Urothelium cell line (cell line): Measurements from ENCODE around the gene PES1.
"Not testable (repeated sequence)": the region's sequence is repeated elsewhere in the genome, so short reads cannot be mapped to it uniquely, and the experiment has no call there.

Experiments
- DNase-seq: peaks from one replicate; pipeline ENCODE4 v3.0.0; 2011; ENCODE audit warnings: low spot score, mixed read lengths
- FAIRE-seq: peaks from 2 replicates; lab custom pipeline; 2011; peaks lifted over from hg19 to GRCh38; lab: Jason Lieb, UNC

PES1 gene

DNA sequence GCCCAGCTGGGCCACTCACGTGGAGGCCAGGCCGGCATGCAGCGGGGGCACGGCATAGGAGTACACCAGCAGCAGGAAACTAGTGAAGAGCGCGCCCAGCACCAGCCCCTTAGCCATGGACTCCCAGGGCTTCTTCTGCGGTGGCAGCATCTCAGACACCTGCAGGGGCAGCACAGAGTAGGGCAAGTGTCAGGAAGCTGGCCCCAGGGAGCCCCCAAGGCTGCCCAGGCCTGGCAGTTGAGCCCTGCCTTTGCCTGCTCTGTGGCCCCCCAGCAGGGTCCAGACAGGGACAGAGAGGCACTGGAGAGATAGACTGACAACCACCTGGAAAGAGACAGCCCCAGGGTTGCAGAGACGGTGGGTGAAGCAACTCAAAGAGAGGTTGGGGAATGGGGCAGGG lies 34.5 kb downstream of the PES1 start:
- DNase-seq (no peak), FAIRE-seq (no peak)

DNA sequence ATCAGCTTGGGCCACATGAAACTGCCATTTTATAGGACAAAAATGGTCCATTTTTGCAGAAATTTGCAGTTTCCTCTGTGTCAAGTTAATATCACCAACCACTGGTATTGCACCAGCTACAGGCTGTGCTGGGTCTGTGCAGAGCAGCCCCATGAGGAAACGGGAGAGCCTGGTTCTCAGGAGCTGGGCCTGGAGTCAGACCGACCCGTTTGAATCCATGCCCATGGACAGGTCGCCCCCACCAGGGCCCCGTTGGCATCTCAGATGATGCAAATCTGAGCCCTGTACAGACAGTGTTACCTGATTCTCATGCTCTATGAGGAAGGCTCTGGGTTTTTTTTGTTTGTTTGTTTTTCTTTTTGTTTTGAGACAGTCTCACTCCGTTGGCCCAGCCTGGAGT lies 35.3 kb downstream of the PES1 start:
- FAIRE-seq (no peak), DNase-seq (no peak)

DNA sequence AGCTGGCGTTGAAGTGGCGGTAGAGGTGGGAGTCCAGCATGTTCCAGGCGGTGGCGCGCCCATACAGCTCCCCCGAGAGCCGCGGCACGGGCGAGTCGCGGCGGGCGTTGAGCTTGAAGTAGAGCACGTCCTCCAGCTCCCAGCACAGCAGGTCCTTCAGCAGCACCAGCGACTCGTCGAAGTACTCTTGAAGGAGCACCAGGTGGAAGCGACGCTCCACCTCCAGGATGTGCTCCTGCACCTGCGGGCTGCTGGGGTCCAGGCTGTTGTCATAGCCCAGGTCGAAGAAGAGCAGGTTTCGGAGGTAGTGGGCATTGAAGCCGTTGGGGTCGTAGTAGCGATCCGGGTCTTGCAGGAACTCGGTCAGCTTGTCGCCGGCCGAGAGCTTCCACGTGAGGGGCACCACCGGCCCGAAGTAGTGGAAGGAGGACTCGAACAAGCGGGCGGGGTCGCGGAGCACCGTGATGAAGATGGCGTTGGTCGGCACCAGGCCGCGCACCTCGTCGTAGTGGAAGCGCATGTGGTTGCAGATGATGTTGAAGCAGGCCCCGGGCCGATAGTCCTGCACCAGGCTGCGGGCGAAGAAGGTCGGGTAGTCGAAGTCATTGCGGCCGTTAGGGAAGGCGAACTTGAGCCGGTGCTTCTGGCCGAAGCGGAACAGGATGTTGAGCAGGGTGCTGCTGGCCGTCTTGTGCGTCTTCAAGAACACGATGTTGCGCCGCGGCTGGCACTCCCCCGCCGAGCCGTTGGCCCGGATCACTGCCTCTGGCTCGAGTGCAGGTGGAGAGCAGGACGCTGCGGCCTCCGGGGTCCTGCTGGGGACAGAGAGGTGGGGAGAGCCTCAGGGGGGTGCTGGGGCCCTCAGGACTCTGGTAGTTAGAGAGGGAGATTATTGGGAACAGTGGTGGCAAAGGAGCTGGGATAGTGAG lies 36.2 kb downstream of the PES1 start:
- no peak for DNase-seq
- no peak for FAIRE-seq

DNA sequence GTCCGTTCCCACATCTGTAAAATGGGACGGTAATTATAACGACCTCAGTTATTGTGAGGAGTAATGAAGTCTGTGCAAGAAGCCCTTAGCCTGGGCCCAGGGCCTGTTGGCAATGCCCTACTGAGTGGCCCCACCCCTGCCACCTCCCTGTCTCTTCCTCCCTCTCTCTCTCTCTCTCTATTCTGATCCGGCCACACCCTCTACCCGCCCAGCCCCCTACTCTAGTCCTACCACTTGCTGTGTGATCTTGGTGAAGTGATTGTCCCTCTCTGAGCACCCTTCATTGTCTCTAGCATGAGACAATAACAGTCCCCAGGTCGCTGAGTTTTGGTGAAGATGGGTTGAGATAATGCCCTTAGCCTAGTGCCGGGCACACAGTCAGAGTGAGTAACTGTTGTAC lies 37.7 kb downstream of the PES1 start:
- FAIRE-seq (no peak), DNase-seq (no peak)

DNA sequence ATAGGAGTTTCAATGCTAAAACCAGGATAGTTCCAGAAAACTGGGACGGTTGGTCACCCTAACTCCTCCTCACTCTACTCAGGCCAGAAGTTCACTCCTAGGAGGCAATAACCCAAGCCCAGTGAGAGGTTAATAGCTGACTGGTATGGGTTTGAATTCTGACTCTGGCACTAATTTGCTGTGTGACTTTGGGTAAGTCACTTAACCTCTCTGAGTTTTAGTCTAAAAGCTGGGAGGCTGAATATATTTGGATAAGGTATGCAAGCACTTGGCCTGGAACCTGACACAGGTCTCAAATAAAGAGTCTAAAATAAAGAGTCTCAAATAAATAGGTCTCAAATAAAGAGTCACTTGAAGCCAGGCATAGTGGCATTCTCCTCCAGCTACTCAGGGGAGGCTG lies 39.0 kb downstream of the PES1 start:
- no peak for DNase-seq
- no peak for FAIRE-seq

DNA sequence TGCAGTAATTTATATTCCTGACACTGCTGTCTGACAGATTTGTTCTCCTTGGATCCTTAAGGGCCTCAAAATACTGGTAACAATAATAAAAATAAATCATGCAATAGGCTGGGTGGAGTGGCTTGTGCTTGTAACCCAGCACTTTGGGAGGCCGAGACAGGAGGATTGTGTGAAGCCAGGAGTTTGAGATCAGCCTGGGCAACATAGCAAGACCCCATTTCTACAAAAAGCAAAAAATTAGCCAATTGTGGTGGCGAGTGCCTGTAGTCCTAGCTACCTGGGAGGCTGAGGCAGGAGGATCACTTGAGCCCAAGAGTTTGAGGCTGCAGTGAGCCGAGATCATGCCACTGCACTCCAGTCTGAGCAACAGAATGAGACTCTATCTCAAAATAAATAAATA lies 39.9 kb downstream of the PES1 start:
- DNase-seq, FAIRE-seq: not testable (repeated sequence)

DNA sequence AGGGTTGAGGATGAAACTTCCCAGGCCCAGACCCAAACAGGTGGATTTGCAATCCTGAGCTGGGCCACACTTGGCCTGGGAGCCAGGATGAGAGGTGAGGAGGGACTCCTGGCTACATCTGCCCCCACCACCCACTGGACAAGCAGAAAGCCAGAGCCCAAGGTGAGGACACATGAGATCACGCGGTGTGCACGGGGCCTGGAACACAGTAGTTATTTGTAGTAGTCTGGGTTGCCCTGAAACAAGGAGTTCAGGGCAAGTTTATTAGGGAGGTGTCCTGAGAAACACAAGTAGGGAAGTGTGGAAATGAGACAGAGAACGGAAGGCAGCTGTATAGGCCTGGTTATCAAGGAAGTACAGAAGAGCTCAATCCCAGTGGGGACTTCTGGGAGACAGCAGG lies 44.5 kb downstream of the PES1 start:
- DNase-seq: no peak
- no peak for FAIRE-seq

DNA sequence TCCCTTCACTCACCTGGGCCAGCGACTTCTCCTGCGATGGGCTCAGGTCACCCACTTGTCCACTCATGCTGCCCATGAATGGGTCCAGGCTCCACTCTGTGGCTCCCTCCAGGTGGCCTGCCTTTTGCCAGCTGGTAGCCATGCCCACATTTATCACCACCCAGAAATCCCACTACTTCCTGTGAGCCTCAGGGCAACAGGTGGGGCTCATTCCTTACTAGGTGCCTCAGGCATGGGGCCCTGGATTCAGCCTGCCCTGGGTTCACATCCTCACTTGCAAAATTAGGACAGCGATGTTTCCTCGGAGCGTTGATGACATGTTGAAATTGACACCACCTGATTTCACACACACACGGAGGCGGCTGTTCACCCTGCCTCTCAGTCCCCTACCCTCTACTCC lies 45.1 kb downstream of the PES1 start, which contains the start of gene SEC14L6:
Gene SEC14L6 (minus strand): TSS at position 126 of the 400 bp plus-strand sequence. CDS start 59 bp downstream, at position 67.
- no peak for DNase-seq
- FAIRE-seq: no peak

DNA sequence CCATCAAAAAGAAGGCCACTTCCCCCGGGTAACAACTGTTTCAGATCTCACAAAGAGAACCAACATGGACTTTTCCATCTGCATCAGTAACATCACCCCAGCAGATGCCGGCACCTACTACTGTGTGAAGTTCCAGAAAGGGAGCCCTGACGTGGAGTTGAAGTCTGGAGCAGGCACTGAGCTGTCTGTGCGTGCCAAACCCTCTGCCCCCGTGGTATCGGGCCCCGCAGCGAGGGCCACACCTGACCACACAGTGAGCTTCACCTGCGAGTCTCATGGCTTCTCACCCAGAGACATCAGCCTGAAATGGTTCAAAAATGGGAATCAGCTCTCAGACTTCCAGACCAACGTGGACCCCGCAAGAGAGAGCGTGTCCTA lies 48.9 kb downstream of the PES1 start:
- DNase-seq: no peak
- FAIRE-seq: no peak

DNA sequence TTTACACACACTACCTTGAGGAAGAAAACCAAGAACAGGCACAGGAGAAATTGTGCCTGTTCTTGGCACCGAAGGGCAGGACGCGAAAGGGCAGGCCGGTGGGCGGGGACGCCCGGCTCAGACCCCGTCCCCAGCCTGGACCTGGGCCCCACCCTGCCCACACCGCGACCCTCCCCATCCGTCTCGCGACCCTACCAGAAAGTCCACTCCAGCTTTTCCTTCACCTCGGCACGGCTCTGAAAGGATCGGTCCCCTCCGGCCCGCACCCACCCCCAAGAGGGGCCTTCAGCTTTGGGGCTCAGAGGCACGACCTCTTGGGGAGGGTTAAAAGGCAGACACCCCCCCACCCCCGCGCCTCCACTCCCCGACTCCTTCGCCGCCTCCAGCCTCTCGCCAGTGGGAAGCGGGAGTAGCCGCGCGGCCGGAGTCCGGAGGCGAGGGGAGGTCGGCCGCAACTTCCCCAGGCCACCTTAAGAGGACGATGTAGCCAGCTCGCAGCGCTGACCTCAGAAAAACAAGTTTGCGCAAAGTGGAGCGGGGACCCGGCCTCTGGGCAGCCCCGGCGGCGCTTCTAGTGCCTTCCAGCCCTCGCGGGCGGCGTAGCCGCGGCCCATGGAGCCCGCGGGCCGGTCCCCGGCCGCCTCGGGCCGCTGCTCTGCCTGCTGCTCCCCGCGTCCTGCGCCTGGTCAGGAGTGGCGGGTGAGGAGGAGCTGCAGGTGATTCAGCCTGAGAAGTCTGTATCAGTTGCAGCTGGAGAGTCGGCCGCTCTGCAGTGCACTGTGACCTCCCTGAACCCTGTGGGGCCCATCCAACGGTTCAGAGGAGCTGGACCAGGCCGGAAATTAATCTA lies 49.5 kb downstream of the PES1 start:
- DNase-seq (no peak), FAIRE-seq (no peak)

DNA sequence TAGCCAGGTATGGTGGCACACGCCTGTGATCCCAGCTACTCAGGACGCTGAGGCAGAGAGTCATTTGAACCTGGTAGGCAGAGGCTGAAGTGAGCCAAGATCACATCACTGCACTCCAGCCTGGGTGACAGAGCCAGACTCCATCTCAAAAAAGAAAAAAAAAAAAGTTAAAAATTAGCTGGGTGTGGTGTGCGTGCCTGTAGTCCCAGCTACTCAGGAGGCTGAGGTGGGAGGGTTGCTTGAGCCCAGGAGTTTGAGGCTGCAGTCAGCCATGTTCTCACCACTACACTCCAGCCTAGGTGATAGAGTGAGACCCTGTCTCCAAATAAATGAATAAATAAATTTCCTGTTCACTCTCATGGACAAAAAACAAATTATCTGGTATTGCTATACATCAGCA lies 50.2 kb downstream of the PES1 start:
- FAIRE-seq, DNase-seq: not testable (repeated sequence)

DNA sequence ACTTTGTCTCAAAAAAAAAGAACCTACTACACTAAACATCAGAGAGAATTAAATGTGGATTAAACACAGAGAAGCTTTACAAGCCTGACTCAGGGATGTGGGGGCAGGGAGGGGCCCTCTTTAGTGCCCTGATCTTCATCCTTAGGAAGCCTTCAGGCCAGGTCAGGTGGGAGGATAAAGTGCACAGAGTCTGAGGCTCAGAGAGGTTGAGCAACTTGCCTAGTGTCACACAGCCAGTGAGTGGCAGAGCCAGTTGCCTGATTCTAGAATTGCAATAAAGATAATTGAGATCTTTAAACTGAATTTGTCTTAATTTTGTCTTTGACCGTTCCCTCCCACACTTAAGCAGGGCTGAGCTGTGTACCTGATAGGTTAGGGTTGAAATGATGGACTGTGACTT lies 52.3 kb downstream of the PES1 start:
- DNase-seq (no peak), FAIRE-seq (no peak)

DNA sequence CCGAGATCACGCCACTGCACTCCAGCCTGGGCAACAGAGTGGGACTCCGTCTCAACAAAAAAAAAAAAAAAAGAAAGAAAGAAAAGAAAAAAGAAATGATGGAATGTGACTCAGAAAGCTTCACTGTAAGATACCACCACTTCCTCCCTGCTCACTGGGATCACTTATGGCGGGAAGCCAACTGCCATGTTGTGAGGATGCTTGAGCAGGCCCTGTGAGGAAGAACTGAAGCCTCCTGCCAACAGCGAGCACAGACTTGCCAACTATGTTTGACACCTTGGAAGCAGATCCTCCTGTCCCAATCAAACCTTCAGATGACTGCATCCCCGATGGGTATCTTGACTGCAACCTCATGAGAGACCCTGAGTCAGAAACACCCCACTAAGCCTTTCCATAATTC lies 53.4 kb downstream of the PES1 start:
- DNase-seq (peak; percentile 43), FAIRE-seq (no peak)

DNA sequence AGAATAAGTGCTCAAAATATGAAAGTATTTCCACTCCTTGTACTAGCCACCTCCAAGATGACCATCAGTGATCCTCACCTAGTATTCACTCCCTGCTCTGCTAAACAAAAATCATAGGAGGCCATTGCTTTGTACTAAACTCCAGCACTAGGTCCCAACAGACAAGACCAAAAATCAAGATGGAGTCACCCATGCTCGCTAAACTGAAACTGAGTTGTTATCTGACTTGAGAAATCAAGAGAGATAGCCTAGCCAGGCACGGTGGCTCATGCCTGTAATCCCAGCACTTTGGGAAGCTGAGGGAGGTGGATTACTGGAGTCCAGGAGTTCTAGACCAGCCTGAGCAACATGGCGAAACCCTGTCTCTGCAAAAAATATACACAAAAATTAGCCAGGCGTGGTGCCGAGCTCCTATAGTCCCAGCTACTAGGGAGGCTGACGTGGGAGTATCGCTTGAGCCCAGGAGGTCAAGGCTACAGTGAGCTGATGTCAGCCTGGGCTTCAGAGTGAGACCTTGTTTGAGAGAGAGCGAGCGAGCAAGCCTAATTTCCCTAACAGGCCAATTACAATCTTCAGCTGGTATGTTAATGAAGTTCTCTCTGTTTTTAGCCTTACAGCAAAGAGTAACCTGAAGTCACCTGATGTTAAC lies 54.5 kb downstream of the PES1 start:
- DNase-seq (no peak), FAIRE-seq (no peak)

DNA sequence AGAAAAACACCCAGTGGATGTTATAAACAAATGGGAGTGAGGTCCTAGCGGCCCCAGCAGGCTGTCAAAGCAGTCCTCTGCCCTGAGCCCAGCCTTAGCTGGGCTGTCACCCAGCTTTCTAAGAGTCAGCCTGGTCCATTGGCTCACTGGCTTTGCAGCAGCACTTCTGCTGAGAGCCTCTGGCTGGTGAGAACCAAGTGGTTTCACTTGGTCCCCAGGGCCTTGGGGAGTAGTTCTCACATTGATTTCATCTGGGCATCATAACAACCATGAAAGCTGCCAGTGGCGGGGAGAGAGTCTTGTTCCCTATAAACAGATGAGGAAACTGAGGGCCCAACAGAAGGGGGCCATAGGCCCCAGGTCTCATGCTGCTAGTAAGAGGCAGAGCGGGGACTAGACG lies 56.5 kb downstream of the PES1 start:
- DNase-seq: no peak
- FAIRE-seq: no peak

DNA sequence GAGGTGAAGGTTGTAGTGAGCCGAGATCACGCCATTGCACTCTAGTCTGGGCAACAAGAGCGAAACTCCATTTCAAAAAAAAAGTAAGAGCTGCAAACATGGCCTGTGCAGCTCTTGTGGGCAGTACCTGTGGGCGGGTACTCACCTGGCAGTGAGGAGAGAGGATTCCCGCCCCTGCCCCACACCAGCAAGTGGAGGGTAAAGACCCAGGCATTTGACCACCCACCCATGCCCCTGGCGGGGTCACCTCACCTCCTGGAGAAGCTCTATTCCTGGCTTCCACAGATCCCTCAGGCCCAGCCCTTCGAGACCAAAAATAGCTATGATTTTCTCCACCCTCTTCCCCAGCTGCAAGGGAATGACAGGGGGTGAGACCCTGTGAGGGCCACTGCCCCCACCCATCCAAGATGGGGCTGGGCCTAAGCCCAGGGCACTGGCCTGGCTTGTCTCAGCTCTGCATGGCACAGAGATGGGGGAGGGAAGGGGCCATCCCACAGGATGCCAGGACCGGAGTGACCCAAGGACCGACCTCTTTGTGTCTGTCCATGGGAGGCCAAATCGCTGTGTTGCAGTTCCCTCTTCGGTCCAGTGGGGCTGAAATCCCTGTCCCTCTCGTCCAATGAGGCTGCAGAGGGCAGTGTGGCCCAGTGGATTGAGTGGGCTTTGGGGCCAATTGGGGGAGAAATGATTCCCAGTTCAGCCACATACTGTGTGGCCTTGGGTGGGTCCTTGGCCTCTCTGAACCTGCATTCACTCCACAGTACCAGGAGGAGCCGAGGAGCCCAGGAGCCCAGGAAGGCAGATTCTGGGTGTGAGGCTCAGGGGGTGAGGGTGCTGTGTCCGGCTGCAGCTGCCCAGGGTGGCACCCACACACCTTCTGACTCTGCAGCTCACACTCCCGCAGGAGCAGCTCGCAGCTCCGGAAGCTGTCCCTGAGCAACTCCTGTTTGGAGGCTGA lies 59.8 kb downstream of the PES1 start:
- DNase-seq: no peak
- no peak for FAIRE-seq

DNA sequence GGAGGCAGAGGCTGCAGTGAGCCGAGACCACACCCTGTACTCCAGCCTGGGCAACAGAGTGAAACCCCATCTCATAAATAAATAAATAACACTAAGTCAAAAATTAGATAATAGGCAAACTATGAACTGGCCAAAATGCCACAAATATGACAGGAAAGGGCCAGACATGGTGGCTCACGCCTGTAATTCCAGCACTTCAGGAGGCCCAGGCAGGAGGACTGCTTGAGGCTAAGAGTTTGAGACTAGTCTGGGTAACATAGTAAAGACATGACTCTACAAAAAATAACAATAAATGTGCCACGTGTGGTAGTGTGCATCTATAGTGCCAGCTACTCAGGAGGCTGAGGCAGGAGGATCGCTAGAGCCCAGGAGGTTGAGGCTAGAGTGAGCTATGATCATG lies 65.1 kb downstream of the PES1 start:
- no peak for DNase-seq
- no peak for FAIRE-seq
